NCI-H748 (cell line): ENCODE measurements around the gene LASP1.
A peak's percentile ranks its signal among the peaks of the same experiment; 100 is the strongest.

Experiments
- DNase-seq: peaks from one replicate; lab custom pipeline; 2025; ENCODE audit not compliant: unreplicated experiment; lab: John Stamatoyannopoulos, UW

LASP1 gene

DNA sequence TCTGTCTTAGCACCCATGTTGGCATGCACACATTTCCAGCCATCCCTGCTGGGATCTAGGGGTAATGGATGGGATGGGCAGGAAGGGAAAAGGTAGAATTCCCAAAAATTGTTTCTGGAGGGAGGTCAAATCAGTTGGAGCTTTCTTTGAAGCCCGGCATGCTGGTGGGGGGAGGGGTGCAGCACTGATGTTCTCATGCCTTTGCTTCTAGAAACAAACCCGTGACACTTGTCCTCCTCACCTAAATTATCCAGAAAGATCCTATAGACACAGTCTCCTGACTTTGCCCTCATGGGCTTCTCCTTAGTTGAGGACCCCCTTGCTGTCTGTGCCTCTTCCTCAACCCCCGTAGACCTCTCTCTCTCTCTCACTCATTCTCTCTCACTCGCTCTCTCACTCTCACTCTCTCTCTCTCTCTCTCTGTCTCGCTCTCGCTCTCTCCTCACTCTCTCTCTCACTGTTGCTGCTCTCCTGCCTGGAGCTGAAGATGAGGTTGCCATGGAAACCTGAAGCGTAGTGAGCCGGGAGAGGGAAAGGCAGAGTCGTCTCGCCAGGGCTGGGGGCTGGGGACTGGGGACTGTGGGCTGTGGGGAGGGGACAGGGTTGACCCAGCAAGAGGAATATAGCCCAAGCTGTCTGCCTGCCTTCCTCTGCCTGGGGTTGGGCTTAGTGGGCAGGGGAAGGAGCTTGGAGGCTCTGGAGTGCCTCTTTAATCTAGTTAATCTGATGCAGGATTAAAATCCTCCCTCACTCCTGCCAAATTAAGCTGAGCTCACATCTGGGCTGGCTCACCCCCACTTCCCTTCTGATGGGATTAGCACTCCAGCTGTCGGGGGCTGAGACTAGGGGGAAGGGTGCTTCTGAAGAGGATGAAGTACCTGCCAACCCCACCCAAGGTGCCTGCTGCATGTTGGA, 16.1 kb downstream of the LASP1 start:
- DNase-seq = peak; percentile 19

DNA sequence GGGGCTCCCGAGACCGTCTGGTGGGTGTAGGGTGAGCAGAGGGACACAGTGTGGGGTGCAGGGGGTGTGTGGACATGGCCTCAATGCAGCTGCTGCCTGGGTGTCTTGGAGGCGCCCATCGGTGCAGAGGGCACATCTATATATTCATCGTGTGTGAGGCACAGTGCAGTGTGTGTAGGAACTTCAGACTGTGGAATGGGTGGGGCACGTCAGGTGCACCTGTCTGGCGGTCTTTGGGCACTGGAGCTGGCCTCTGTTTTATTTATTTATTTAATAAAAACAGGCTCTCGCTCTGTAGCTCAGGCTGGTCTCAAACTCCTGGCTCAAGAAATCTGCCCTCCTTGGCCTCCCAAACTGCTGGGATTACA, 16.8 kb downstream of the LASP1 start:
- DNase-seq = no peak

DNA sequence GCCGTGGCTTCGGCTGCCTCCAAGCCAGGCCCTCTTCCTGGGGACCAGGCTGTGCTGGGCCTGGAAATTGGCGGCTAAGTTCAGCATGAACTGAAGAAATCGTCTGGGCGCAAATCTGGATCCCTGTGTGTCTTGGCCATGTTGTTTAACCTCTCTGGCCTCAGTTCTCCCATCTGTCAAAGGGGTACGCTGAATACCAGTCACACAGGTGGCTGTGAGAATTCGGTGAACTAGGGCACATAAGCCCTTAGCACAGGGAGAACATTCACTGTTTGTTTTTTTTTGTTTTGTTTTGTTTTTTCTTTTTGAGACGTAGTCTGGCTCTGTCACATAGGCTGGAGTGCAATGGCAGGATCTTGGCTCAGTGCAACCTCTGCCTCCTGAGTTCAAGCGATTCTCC, 19.0 kb downstream of the LASP1 start:
- DNase-seq = no peak

DNA sequence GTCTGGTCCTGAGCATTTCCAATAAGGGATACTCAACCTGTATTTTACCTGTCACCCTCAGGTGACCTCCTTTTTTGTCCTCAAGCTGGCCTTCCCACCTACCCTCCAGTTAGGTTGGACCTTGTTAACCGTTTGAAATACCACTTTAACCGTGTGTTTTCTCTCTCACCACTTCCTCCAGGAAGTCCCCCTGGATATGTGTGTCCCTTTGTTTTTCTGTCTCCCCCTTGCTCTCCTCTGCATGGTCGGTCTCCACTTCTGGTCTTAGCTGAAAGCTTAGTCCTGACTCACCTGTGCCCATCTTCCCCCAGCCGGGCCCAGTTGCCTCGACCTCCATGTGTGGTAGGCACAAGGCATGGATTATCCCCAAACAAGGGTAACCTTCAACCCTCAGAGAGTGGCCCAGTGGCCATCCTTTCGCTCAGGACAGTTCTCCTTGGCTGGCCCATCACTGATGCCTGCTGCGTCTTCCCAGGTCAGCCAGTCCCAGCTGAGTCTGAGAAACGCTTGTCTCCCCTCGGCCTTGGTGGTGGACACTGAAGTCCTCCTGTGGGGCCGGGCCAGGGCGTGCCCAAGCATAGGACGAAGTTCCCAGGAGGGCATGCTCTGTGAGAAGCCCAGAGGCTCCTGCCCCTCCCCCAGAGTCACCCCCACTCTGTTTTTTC, 20.0 kb downstream of the LASP1 start:
- DNase-seq = no peak

DNA sequence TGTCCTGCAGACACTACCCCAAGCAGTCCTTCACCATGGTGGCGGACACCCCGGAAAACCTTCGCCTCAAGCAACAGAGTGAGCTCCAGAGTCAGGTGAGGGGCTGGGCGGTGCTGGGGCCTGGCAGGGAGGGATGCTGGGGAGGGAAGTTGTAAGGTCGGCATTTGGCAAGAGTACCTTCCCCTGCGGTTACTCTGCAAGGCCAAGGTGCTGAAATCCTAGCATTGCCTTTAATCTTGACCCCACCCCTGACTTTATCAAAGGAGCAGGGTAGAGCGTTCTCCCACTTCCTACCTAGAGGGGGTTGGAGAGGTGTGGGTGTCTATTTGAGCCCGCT, 20.5 kb downstream of the LASP1 start:
- no peak for DNase-seq

DNA sequence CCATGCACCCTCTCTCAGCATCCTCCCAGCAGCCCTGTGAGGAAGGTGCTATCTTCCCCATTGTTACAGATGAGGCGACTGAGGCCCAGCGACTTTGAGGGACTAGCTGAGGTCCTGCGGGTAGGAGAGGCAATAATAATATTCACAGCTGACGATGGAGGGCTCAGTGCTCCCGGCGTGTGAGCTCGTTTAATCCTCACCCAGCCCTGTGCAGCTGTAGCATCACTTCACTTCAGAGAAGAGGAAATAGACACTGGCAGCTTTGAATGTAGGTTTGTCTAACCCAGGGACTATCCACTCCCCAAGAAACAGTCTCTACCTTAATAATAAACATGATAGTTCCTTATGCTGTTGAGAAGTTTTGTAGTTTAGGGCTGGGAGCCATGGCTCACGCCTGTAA, 21.6 kb downstream of the LASP1 start:
- DNase-seq = no peak

DNA sequence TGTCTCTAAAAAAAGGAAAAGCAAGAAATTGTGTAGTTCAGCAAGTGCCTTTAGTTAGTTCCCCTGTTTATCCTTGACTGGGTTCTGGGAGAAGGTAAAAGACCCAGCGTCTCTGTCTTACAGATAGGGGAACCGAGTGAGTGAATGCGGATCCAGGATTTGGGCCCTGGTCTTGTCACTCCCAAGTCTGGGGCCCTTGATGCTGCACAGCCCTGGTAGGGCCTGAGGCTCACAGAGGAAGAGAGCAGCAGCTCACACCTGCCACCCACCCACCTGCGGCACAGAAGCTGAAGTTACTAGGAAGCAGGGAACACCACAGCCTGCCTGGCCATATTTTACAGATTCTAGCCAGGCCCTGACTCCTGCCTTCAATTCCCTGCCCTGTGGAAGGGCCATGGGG, 22.2 kb downstream of the LASP1 start:
- DNase-seq = no peak

DNA sequence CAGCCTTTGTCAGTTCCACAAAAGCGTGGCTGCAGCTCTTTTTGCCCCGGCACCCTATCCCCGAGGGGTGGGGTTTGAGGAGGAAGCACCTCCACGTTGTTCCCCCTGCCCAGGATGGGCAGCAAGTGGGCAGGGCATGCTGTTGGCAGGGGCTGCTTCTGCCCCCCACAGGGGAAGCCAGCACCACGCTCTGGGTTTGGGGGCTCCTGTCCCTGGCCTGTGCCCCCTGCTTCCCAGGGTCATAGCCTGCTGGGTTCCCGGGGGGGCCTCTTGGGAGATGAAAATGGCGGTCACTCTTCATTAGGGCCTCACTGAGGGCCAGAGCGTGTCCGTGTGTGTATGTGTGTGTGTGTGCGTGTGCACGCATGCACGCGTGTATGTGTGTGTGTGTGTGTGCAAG, 22.8 kb downstream of the LASP1 start:
- DNase-seq = no peak

DNA sequence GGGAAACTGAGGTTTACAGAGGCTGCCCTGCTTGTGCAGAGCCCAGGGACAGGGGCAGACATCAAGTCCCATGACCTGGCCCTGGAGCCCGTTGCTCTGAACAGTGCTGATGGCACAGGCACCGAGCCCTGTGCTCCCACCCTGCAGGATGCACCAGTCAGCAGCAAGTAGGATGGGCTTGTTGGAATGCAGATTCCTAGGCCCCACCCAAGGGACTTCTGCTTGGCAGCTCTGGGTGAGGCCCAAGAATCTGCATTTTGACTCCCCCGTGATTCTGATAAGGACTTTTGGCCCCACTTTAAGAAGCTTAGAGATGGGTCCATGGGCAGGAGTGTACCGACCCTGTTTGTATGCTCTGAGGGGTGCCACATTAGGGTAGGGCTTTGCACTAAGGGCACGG, 23.3 kb downstream of the LASP1 start:
- DNase-seq = no peak

DNA sequence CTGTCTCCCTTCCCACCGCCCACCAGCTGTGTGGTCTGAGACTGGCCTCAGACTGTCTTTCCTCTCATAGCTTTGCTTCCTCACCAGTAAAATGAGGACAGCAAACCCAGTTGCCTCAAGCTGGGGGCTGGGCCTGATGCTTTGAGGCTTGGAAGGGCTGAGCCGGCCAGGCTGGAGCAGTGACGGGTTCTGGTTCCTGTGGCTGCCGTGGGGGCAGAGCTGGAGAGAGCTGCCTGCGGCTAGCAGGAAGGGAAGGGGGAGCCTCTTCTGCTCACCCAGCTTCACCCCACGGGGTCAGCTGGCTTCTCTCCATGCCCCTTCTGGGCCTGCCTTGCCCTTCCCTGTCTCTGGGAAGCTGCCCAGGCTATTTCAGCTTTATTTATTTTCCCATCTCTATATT, 23.7 kb downstream of the LASP1 start:
- no peak for DNase-seq

DNA sequence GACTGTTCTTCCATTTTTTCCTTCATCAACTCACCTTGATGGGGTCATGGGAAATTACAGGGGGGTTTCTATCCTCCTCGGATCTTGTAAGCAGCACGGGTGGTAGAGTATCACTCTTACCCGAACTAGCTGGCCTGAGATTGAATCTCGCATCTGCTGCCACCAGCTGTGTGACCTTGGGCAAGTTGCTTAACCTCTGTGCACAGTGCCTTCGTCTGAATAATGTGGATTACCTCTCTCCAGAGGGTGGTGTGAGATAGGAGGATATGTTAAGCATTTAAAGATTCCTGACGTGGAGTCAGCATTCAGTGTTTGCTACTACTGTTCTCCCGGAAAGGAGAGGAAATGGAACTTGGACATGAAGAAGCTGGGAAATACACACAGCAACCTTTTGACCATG, 24.4 kb downstream of the LASP1 start:
- DNase-seq = no peak

DNA sequence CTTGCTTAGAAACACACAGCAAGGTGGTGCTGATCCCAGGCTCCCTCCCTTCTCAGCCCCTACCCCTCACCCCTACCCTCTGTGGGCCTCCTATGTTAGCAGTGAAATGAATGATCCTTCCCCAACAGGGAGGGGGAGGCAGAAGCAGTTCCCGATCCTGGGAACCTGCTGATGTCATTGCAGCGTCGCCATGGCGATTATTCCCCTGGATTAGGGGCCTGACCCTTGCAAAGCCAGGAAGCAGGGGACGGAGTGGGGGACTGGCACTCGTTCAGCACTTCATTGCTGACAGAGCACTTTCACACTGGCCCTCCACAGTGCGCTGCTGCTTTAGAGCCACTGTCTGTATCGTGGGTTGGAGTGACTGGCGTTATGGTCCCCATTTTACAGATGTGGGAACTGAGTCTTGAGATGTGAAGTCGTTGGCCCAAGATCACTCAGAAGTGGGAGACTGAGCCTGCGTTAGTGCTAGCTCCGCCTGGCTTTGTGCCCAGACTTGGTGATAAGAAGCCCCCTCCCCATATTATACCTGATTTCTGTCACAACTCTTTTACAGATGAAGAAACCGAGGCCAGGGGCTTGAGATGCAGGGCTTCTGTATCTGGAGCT, 26.6 kb downstream of the LASP1 start:
- no peak for DNase-seq

DNA sequence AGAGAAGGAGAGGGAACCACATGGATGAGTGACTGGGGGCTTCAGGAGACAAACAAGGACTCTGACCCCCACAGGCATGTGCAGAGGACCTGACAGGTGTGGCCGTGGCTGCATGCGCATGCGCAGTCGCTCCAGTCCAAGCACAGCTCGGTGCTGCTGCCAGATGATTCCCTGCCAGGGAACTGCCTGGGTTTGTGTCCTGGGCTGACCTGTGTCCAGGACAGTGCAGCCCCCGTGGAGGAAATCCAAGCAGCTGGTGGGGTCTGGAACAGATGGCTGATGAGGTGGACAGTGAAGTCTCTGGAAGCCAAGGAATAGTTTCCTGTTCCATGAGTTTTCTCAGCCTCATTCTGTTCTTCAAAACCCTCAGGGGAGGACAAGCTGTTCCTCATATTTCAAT, 27.3 kb downstream of the LASP1 start:
- no peak for DNase-seq

DNA sequence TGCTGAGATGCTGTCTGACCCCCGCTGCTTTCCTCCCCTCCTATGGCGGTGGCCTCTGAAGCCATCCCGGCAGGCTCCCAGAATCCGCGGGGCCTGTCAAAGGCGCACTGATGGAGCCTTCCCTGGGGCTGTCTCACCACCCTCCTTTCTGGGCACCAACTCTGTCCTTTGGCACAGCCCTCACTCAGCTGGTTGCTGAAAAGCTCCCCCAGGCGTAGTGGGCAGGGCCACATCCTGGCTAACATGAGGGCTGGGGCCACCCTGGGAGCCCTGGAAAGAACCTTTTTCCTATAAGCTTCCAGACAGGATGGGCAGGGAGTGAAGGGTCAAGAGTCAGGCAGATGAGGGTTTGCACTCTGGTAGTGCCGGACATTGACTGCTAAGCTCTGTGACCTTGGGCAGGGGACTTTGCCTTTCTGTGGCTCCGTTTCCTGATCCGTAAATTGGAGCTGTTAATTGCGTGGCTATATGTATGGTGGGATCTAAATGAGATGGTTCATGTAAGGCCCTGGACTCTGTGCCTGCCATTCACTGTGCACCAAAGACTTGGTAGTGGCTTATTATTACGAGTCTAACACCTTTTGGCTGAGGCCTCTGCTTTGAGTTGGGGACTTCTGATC, 27.9 kb downstream of the LASP1 start:
- no peak for DNase-seq

DNA sequence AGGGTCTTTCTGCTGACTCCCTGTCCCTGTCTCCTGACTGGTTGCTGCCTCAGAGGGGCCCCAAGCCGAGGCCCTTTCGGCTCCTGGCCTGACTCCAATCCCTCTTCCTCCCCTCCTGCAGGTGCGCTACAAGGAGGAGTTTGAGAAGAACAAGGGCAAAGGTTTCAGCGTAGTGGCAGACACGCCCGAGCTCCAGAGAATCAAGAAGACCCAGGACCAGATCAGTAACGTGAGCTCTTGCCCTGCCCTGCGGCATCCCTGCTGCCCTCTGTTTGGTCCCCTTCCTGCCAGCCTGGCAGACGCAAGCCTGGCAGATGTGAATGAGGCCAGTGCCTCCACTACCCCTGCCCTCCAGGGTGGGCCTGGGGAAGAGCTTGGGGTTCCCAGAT, 28.4 kb downstream of the LASP1 start:
- no peak for DNase-seq

DNA sequence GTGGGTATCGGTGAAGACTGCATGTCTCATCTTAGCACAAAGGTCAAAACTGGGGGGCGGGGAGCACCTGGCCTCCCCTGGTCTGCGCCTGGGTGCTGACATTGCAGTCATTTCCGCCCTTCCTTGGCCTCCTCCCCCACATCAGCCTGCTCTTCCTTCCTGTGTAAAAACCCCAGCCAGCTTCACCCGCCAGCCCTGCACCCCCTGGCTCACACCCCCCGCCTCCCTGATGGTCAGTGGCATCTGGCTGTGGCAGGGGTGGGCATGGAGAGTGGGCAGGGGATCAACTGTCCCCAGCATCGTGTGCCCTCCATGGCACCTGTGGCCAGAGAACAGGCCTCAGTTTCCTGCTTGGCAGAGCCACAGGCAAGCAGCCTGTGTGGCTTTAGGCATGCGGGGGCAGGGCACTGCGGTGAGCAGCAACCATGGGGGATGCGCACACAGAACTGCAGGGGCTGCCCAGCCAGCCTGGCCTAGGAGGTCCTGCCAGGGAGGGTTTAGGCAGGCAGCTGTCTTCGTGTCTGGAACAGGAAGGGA, 29.0 kb downstream of the LASP1 start:
- no peak for DNase-seq

DNA sequence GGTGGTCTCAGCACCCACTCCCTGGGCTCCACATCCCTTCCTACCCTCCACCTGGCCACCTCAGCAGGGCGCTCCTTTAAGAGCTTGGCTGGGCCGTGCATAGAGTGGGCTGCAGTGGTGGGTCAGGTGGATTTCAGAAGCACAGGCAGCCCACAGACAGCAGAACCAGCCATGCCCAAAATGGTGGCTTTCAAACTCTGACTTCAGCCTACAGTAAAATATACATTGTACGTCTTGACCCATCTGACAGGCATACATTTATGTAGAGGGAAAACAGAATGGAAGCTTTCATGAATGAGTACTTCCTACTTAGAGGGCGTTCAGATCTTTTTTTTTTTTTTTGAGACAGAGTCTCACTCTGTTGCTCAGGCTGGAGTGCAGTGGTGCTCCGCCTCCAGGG, 29.6 kb downstream of the LASP1 start:
- no peak for DNase-seq

DNA sequence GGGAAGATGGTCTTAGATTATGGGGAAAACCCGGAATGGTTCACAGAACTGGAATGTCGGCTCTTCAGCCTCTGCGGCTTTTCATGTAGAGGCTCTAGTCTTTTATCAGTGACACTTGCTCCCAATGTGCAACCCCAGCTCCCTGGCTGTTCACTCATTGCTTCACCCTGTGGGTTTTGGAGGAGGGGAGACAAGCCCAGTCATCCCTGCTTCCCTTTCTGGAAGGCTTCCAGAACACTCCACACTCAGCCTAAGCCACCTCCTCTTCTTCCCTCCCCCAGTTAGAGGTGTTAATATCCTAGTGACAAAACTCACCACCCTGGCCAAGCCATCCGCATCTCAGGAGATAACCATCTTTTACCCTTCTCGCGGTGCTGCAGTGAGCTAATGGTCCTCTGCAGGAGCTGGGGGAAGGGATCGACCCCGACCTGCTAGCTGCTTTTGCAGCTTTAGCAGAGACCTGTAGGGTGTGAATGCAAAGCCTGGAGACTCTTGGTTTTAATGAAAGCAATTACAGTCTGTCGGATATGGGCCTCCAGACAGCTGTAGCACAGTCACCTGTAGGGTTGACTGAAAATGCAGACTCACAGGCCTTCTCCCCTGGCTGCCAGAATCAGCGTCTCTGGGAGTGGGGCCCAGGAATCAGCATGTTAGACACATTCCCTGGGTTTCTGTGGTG, 31.3 kb downstream of the LASP1 start:
- no peak for DNase-seq

DNA sequence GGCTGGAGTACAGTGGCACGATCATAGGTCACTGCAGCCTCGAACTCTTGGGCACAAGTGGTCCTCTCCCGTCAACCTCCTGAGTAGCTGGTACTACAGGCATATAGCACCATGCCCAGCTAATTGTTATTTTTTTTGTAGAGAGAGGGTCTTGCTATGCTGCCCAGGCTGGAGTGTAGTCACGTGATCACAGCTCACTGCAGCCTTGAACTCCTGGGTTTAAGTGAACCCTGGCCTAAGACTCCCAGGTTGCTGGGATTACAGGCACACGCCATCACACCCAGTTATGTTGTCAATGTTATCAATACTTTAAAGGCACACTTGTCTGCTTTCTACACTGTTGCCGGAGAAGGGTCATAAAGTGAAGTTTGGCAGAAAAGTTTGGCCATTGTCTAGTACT, 33.5 kb downstream of the LASP1 start:
- no peak for DNase-seq

DNA sequence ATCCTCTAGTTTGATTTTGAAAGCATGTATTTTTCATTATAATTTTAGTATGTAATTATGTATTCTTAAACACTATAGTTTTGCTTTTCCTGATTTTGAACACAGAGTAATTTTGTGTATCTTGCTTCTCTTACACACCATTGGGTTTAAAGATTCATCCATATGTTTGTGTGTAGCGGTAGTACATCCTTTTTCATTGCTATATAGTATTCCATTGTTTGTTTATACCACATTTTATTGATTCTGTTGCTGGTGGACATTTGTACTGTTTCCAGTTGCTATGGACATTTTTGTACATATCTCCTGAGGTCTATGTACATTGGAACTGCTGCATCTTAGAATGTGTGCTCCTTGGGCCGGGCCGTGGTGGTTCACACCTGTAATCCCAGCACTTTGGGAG, 35.0 kb downstream of the LASP1 start:
- DNase-seq = no peak

DNA sequence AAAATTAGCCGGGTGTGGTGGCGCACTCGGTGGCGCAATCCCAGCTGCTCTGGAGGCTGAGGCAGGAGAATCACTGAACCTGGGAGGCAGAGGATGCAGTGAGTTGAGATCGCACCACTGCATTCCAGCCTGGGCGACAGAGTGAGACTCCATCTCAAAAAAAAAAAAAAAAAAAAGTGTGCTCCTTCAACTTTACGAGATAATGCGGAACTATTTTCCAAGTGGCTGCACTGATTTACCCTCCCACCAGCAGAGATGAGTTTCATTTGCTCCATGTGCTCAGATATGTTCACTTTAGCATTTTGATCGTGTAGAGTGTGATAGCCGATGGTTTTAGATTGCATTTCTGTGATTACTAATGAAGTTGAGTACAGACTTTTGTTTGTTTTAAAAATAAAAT, 35.5 kb downstream of the LASP1 start:
- no peak for DNase-seq
